Esophagus muscularis mucosa (tissue), 4 donors: Measurements from ENCODE around the gene ZFHX2. TPM values are rescaled to one million over a fixed set of nuclear protein-coding genes. Genes with fewer than 3 reads are reported as not detected.
"Not testable (repeated sequence)": the region's sequence is repeated elsewhere in the genome, so short reads cannot be mapped to it uniquely, and the experiment has no call there.

Source experiments
- DNase-seq: peaks from one replicate; pipeline ENCODE4 v3.0.0-alpha.2; 2017; ENCODE audit errors: extremely low spot score
- H3K27ac ChIP-seq, 4 donors: fragments of 200-600 bp; sonication (generic); replicated peaks in 1 of 4; 1 replicate in 3 of 4; 2 replicates in 1 of 4; pipeline ENCODE4 v1.5.1; 2016 to 2019; ENCODE audit warnings: mild to moderate bottlenecking in 1 of 4
- H3K27me3 ChIP-seq, 4 donors: fragments of 200-600 bp; sonication (generic); one replicate each; pipeline versions ENCODE4 v1.5.1 to v1.6.0; 2016 to 2019
- H3K36me3 ChIP-seq, 4 donors: fragments of 200-600 bp; sonication (generic); one replicate each; pipeline ENCODE4 v1.5.1; 2016 to 2019
- H3K4me1 ChIP-seq, 4 donors: fragments of 200-600 bp; sonication (generic); one replicate each; pipeline ENCODE4 v1.5.1; 2016 to 2019
- H3K4me3 ChIP-seq, 4 donors: fragments of 200-600 bp; sonication (generic); 1 replicate in 2 of 4; 2 replicates in 2 of 4; pipeline ENCODE4 v1.5.1; 2016 to 2019; ENCODE audit warnings: mild to moderate bottlenecking in 4 of 4, moderate library complexity in 1 of 4
- H3K9me3 ChIP-seq, 4 donors: fragments of 200-600 bp; sonication (generic); 1 replicate in 3 of 4; 2 replicates in 1 of 4; pipeline ENCODE4 v1.5.1; 2016 to 2019
- CTCF ChIP-seq, 3 experiments: fragments of 200-600 bp in 2 of 3; fragments of 450-650 bp in 1 of 3; sonication (generic) in 2 of 3; IDR thresholded peaks; one replicate each; pipeline ENCODE4 v1.5.1; 2017 to 2019; ENCODE audit warnings: antibody characterized with exemption in 3 of 3, mild to moderate bottlenecking in 2 of 3, moderate library complexity in 1 of 3
- EP300 ChIP-seq: sonication (generic); formaldehyde crosslinking; IDR thresholded peaks from one replicate; pipeline ENCODE4 v1.6.1; 2017; ENCODE audit warnings: antibody characterized with exemption
- POLR2A ChIP-seq: fragments of 450-650 bp; IDR thresholded peaks from one replicate; pipeline ENCODE4 v1.6.1; 2017; ENCODE audit warnings: antibody characterized with exemption, moderate library complexity, mild to moderate bottlenecking, low read depth
- POLR2AphosphoS5 ChIP-seq, 2 donors: sonication (generic); formaldehyde crosslinking; IDR thresholded peaks; one replicate each; pipeline ENCODE4 v1.6.1; 2017; ENCODE audit warnings: antibody characterized with exemption in 2 of 2
- WGBS: methylation state at CpG from one replicate; pipeline ENCODE4 v1.1.5; 2018; 5-methylcytosine and 5-hydroxymethylcytosine counted together
- intact Hi-C: fragments of 100-400 bp; cut with DNase I; formaldehyde crosslinking; loops from one replicate; pipeline ENCODE4 v1.15.1; 2023
- total RNA-seq, 4 donors: library from RNA; depleted of rRNA; stranded (reverse); fragments of >200 nt; gene quantifications; one replicate each; pipeline versions ENCODE4 v1.1.0 to v1.2.1, GENCODE V29; 2016

The ZFHX2 gene
- total RNA-seq, 4 donors from 2014 or later, result 0.50 to 1.8 (median 1.2) TPM

- intact Hi-C loops, result no loop called here
- DNase-seq, result no peak
- no peak for TF ChIP-seq CTCF (IDR thresholded peaks at IDR 0.05)
- TF ChIP-seq EP300, result no peak
- TF ChIP-seq POLR2AphosphoS5 (IDR thresholded peaks at IDR 0.05), result no peak
- TF ChIP-seq POLR2A, result no peak
- H3K36me3 ChIP-seq, result no peaks in the 10 kb centered on the region
- 94% methylated on average over 2 of the region's 2 CpGs for WGBS
- peaks cover 0 to 24% (median 0%) of the 10 kb centered on the region in 4 donors for H3K27me3 ChIP-seq
- no peak overlapping the region for H3K4me3 ChIP-seq
- H3K9me3 ChIP-seq, result no peaks in the 10 kb centered on the region
- H3K27ac ChIP-seq, result no peak overlapping the region
- peaks cover 0 to 8% (median 3%) of the 10 kb centered on the region in 4 donors for H3K4me1 ChIP-seq
Measured at GRCh38 chr14:23589606-23590005, 38.0 kb upstream of the ZFHX2 start.

- DNase-seq, result peak; percentile 96
- TF ChIP-seq POLR2A (no peak), POLR2AphosphoS5 (IDR thresholded peaks at IDR 0.05) (peak in 1 of 2 donors; percentile 20), CTCF (IDR thresholded peaks at IDR 0.05) (peak; percentile 38 to 53 (median 46))
- Histone ChIP-seq H3K27ac (no peak overlapping the region), H3K27me3 (peaks cover 0 to 21% (median 0%) of the 10 kb centered on the region in 4 donors), H3K36me3 (no peaks in the 10 kb centered on the region), H3K9me3 (no peaks in the 10 kb centered on the region), H3K4me1 (peaks cover 0 to 8% (median 3%) of the 10 kb centered on the region in 4 donors), H3K4me3 (no peak overlapping the region)
- intact Hi-C loops, result no loop called here
- WGBS, result 25% methylated on average over 5 of the region's 5 CpGs
Measured at GRCh38 chr14:23588884-23589598, 37.5 kb upstream of the ZFHX2 start.

- H3K4me3 ChIP-seq, intact Hi-C loops, H3K9me3 ChIP-seq, H3K36me3 ChIP-seq, DNase-seq, H3K4me1 ChIP-seq, H3K27ac ChIP-seq: not testable (repeated sequence)
- WGBS, result 86% methylated on average over 8 of the region's 26 CpGs
- peaks cover 0 to 45% (median 0%) of the 10 kb centered on the region in 4 donors for H3K27me3 ChIP-seq
Measured at GRCh38 chr14:23584527-23585203, 33.1 kb upstream of the ZFHX2 start.

- H3K4me3 ChIP-seq, intact Hi-C loops, DNase-seq, H3K4me1 ChIP-seq, H3K27ac ChIP-seq, H3K36me3 ChIP-seq, H3K9me3 ChIP-seq: not testable (repeated sequence)
- 90% methylated on average over 23 of the region's 25 CpGs for WGBS
- peaks cover 0 to 52% (median under 1%) of the 10 kb centered on the region in 4 donors for H3K27me3 ChIP-seq
Measured at GRCh38 chr14:23583761-23584526, 32.4 kb upstream of the ZFHX2 start.

GRCh38 chr14:23582906-23583760 is 31.6 kb upstream of the ZFHX2 start:
- intact Hi-C loops, result no loop called here

More at GRCh38 chr14:23582906-23583760, 31.6 kb upstream of the ZFHX2 start:
- Histone ChIP-seq H3K27ac (no peak overlapping the region), H3K4me1 (peaks cover 0 to 11% (median 9%) of the 10 kb centered on the region in 4 donors), H3K4me3 (no peak overlapping the region), H3K9me3 (no peaks in the 10 kb centered on the region), H3K36me3 (no peaks in the 10 kb centered on the region), H3K27me3 (peaks cover 0 to 60% (median 5%) of the 10 kb centered on the region in 4 donors)
- TF ChIP-seq POLR2A (no peak), EP300 (no peak), CTCF (IDR thresholded peaks at IDR 0.05) (no peak), POLR2AphosphoS5 (IDR thresholded peaks at IDR 0.05) (no peak)
- DNase-seq, result no peak
- WGBS, result 83% methylated on average over 3 of the region's 3 CpGs
